Left ventricle myocardium inferior (tissue), 1 donor: Measurements from ENCODE around the gene CNOT2. TPM values are rescaled to one million over a fixed set of nuclear protein-coding genes. Genes with fewer than 3 reads are reported as not detected.

Experiments used
- DNase-seq: peaks from one replicate; pipeline ENCODE4 v3.0.0-alpha.2; 2020
- H3K27ac ChIP-seq: fragments of 200-600 bp; replicated peaks from 2 replicates; pipeline ENCODE4 v1.8.0; 2021
- H3K27me3 ChIP-seq: fragments of 200-600 bp; 2 replicates; pipeline ENCODE4 v1.8.0; 2021; ENCODE audit warnings: low read depth
- H3K36me3 ChIP-seq: fragments of 200-600 bp; 2 replicates; pipeline ENCODE4 v1.8.0; 2021
- H3K4me1 ChIP-seq: fragments of 200-600 bp; 2 replicates; pipeline ENCODE4 v1.8.0; 2021
- H3K4me3 ChIP-seq: fragments of 200-600 bp; 2 replicates; pipeline ENCODE4 v1.8.0; 2021; ENCODE audit warnings: mild to moderate bottlenecking, moderate library complexity
- H3K9me3 ChIP-seq: fragments of 200-600 bp; replicated peaks from 2 replicates; pipeline ENCODE4 v1.8.0; 2021
- intact Hi-C: fragments of 100-400 bp; cut with micrococcal nuclease; formaldehyde crosslinking; loops from one replicate; pipeline ENCODE4 v1.11.0; 2022
- long read RNA-seq: library from polyadenylated mRNA; unstranded; transcript quantifications from one replicate; pipeline ENCODE4 v2.0.0, GENCODE V29; 2021
- total RNA-seq: library from RNA; stranded (reverse); fragmentation: NEBNext Ultra II Directional; extraction: Animal tissue kit (Norgen Biotek cat#: 25700); gene quantifications from one replicate; pipeline ENCODE4 v1.2.1, GENCODE V29; 2021
- TF ChIP-seq, protein P1 (sequence below): fragments of 200-600 bp; IDR thresholded peaks from 2 replicates; pipeline ENCODE4 v1.8.0; 2021; ENCODE audit warnings: antibody characterized with exemption, mild to moderate bottlenecking, borderline replicate concordance
- donor health status: DM: no; HTN: yes; CAD: no; lungs with severe emphysema.

CNOT2 gene, protein sequence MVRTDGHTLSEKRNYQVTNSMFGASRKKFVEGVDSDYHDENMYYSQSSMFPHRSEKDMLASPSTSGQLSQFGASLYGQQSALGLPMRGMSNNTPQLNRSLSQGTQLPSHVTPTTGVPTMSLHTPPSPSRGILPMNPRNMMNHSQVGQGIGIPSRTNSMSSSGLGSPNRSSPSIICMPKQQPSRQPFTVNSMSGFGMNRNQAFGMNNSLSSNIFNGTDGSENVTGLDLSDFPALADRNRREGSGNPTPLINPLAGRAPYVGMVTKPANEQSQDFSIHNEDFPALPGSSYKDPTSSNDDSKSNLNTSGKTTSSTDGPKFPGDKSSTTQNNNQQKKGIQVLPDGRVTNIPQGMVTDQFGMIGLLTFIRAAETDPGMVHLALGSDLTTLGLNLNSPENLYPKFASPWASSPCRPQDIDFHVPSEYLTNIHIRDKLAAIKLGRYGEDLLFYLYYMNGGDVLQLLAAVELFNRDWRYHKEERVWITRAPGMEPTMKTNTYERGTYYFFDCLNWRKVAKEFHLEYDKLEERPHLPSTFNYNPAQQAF
- total RNA-seq: 33.0 TPM
- long read RNA-seq, transcript CNOT2-201 (16 exons, 3,282 nt): major isoform, 40 of 58 reads
- long read RNA-seq, partial matches to known transcripts: 4 of 58 reads
- long read RNA-seq, other reads (novel, unspliced or antisense): 13 of 58 reads

DNA sequence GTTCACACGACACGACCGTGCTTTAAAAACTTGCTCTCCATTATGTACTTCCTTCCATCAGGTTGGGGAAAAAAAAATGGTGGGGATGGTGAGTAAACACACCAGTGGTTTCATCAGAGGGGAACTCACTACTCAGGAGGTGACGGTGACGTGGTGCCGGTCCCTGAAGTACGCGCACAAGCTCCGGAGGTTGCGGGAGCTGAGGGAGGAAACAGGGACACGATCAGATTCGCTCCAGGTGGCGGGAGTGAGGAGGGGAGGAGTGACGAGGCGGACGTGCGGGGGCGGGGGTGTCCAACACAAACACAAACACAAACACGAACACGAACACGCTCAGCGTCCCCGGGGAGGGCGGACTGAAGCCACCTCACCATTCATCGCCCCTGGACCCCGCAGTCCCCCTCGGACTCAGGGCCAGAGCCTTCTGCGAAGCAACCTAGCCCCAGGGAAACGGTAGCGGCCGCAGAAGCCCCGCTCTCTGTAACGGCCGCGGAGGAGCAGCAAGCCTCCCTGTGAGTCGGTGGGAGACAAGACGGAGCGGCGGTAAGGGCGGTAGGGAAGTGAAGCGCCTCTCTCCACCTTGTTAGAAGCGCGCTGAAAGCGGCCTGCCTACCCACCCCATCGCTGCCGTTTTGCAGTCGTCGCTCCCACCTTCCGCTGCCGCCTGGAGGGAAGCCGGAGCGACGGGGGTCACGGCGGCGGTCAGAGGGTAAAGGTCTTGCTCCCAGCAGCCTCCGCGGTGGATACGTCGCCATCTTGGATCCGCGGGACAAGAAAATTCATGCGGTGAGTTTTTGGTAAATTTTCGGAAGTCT is at the start of gene CNOT2:
CNOT2 (plus strand) TSS at position 739 of the 815 bp plus-strand sequence. CDS start 34,794 bp downstream, outside the sequence.
- H3K36me3 ChIP-seq: peaks cover 33% of the 10 kb centered on the region
- DNase-seq: peak; percentile 92
- intact Hi-C loops: loop anchor here (10.0 kb wide), 1 partner anchor 482 kb away; no protein-coding TSS in a partner anchor
- peak within 1 kb of the TSS; percentile 96 for H3K27ac ChIP-seq
- H3K27me3 ChIP-seq: no peaks in the 10 kb centered on the region
- no peaks in the 10 kb centered on the region for H3K9me3 ChIP-seq
- peak within 1 kb of the TSS; percentile 89 for H3K4me3 ChIP-seq
- TF ChIP-seq, protein P1, sequence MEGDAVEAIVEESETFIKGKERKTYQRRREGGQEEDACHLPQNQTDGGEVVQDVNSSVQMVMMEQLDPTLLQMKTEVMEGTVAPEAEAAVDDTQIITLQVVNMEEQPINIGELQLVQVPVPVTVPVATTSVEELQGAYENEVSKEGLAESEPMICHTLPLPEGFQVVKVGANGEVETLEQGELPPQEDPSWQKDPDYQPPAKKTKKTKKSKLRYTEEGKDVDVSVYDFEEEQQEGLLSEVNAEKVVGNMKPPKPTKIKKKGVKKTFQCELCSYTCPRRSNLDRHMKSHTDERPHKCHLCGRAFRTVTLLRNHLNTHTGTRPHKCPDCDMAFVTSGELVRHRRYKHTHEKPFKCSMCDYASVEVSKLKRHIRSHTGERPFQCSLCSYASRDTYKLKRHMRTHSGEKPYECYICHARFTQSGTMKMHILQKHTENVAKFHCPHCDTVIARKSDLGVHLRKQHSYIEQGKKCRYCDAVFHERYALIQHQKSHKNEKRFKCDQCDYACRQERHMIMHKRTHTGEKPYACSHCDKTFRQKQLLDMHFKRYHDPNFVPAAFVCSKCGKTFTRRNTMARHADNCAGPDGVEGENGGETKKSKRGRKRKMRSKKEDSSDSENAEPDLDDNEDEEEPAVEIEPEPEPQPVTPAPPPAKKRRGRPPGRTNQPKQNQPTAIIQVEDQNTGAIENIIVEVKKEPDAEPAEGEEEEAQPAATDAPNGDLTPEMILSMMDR: no peak
- H3K4me1 ChIP-seq: peaks cover 74% of the 10 kb centered on the region

DNA sequence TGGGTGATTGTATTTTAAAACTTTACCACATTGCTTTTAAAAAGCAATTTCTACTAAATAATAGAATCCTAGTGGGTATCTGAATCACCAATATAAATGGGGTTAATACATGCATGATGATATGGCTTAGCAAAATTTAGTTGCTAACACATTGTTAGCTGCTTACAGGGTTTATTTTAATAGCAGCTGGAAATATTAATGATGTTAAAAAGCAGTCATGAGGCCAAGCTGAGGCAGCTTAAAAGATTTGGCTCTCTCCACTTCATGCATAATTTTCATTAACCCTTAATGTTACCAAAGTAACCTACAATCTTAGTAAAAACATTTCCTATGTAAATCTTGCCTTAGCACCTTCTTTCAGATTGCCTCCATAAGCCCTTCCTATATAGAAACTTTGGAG is 49.2 kb upstream of the CNOT2 start:
- H3K27me3 ChIP-seq: no peaks in the 10 kb centered on the region
- no peak overlapping the region for H3K27ac ChIP-seq
- no peaks in the 10 kb centered on the region for H3K9me3 ChIP-seq
- TF ChIP-seq, protein P1: no peak
- H3K36me3 ChIP-seq: no peaks in the 10 kb centered on the region
- H3K4me1 ChIP-seq: no peaks in the 10 kb centered on the region
- intact Hi-C loops: no loop called here
- H3K4me3 ChIP-seq: no peak overlapping the region
- DNase-seq: no peak

DNA sequence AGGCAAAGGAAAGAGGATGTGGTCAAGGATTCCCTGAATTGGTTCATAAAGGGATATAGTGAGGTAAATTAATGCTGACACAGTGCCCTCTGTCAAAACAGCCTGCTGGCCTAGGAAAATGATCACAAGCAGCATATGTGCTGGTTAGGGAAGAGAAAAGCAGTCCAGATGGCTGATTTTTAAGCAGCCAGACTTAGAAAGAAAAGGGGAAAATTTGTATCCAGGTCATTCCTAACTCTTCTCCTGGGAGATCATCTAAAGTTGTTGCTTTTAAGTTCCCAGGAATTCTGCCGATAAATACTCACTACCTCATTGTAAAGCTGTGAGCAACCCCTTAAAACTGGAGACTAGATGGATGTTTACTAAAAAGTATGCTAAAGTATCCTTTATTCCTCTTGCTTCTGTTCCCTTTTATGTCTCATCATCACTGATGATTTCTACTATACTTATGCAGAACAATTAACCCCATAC is 46.4 kb upstream of the CNOT2 start:
- Histone ChIP-seq H3K36me3 (no peaks in the 10 kb centered on the region), H3K4me3 (no peak overlapping the region), H3K27ac (peak overlapping the region; percentile 28), H3K9me3 (no peaks in the 10 kb centered on the region), H3K27me3 (no peaks in the 10 kb centered on the region), H3K4me1 (no peaks in the 10 kb centered on the region)
- DNase-seq: no peak
- TF ChIP-seq, protein P1: no peak
- intact Hi-C loops: no loop called here

DNA sequence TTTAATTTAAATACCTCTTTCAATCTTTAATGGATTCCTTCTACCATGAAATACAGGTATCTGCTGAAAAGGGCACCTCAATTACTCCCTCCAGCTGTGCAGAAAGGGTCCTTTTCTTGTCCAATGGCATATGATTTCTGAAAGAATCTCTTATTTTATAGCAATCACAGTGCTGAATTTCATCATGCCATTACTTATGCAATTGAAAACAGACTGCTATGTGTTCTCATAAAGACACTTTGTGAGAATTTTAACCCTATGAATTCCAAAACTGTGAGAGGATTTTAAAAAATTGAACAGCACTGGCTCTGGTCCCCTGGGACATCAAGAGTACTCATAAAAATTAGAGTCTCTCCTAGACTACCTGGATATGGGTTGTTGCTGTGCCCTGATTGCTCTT is 45.9 kb upstream of the CNOT2 start:
- Histone ChIP-seq H3K36me3 (no peaks in the 10 kb centered on the region), H3K4me3 (no peak overlapping the region), H3K4me1 (no peaks in the 10 kb centered on the region), H3K9me3 (no peaks in the 10 kb centered on the region), H3K27ac (peak overlapping the region; percentile 28), H3K27me3 (no peaks in the 10 kb centered on the region)
- DNase-seq: no peak
- TF ChIP-seq, protein P1: no peak
- intact Hi-C loops: no loop called here

DNA sequence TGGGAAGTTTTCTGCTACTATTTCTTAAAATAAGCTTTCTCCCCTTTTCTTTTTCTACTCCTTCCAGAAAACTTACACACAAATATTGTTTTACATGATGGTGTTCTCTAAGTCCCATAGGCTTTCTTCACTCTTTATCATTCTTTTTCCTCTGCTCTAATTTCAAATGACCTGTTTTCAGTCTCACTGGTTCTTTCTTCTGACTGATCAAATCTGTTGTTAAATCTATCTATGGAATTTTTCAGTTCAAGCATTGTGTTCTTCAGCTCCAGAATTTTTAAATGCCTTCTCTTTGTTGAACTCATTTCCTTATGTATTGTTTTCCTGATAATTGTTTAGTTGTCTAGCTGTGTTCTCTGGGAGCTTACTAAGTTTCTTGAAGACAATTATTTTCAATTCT is 29.5 kb upstream of the CNOT2 start:
- H3K9me3 ChIP-seq: peaks cover 55% of the 10 kb centered on the region
- intact Hi-C loops: no loop called here

More for the DNA sequence above, 29.5 kb upstream of the CNOT2 start:
- no peak overlapping the region for H3K27ac ChIP-seq
- no peaks in the 10 kb centered on the region for H3K27me3 ChIP-seq
- no peak for DNase-seq
- H3K4me1 ChIP-seq: no peaks in the 10 kb centered on the region
- peaks cover 20% of the 10 kb centered on the region for H3K36me3 ChIP-seq
- TF ChIP-seq, protein P1: no peak
- H3K4me3 ChIP-seq: no peak overlapping the region
